HS-27A (cell line): Measurements from ENCODE around the gene C1orf21.
"Not testable (repeated sequence)": the region's sequence is repeated elsewhere in the genome, so short reads cannot be mapped to it uniquely, and the experiment has no call there.

ENCODE experiments used
- DNase-seq: peaks from one replicate; pipeline ENCODE4 v3.0.0-alpha.2; 2012; ENCODE audit warnings: low read depth, missing footprints

The C1orf21 gene, protein sequence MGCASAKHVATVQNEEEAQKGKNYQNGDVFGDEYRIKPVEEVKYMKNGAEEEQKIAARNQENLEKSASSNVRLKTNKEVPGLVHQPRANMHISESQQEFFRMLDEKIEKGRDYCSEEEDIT

DNA sequence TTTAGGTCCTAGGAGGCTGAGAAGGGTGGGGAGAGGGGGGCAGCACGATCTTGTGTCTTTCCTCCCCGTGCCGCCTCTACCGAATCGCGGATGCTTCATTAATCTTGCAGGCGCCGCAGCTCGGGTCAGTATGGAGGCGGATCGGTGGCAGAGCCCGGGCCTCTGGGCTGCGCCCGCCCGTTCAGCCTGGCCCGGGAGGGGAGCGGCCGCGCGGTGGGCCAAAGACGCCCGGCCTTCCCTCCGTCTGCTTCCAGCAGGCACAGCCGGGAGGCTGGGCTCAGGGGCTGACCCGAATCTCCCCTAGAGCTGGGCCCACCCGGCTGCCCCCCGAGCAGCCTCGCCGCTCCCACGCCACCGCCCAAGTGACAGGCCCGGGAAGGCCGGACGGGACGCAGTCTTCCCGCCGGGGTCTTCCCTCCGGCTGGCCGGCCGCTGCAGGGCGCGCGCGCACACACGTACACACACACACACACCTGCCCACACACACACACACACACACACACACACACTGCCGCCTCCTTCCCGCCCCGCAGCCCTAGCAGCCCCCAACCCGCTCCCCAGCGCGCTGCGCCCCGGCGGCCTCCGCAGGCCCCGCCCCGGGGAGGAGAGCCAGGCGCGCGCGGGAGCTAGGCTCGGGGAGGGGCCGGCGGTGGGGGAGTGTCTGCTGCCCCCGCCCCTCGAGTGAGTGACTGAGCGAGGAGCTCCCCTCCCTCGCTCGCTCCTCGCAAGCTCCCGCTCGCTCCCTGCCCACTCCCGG, at the start of gene C1orf21:
C1orf21 (plus strand) TSS at position 718 of the 757 bp plus-strand sequence. CDS start 90,481 bp downstream, outside the sequence.
- DNase-seq: no peak

- DNase-seq: not testable (repeated sequence)
Measured at GRCh38 chr1:184337865-184338264, 49.0 kb upstream of the C1orf21 start.

DNA sequence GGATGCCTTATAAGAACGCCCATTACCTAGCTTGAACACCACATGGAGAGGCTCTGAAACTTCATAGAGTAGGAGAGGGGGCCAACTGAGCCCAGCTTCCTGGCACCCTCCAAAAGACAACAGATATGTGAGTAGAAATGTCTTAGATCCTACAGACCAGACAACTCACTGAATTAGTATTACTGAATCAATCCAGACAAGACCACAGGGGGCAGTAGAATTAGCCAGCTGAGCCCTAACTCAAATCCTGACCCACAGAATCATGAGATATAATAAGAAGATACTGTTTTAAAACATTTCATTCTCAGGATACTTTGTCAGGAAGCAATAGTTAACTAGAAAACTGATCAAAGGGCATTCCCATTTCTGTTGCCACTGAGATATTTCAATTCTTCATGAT, 45.8 kb upstream of the C1orf21 start:
- no peak for DNase-seq

- no peak for DNase-seq
Measured at GRCh38 chr1:184350573-184350972, 36.3 kb upstream of the C1orf21 start.

DNA sequence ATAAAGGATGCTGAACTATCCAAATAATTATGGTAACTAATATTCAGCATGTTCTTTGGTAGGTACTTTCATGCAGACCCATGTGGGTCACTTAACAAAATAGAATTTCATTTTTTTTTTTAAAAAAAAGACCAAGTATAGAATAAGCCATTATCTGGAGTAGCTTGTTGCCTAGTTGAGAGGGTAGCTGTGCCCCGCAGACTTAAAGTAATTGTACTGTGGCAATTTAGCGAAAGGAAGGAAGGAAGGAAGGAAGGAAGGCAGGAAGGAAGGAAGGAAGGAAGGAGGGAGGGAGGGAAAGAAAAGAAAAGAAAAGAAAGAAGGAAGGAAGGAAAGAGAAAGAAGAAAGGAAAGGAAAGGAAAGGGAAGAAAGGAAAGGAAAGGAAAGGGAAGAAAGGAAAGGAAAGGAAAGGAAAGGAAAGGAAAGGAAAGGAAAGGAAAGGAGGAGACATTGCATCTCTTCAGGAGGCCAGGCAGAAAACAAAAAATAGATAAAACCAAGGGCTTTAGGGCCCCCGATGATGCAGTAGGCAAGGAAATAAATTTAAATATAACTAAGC, 35.3 kb upstream of the C1orf21 start:
- no peak for DNase-seq

DNA sequence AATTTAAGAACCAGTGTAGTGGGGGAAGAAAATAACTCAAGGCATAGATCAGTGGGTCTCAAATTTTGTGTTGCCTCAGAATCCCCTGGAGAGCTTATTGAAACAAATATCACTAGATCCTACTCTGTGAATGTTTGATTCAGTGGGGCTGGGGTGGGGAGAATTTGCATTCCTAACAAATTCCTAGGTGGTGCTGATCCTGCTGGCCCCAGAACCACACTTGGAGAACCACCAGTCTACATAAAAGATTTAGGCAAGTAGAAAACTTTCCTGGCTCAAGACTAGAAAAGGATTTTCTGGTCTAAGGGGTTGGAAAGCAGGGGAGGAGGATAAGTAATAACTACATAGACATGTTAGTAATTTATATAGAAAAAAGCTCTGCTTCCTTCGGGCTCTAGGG, 34.1 kb upstream of the C1orf21 start:
- no peak for DNase-seq

GRCh38 chr1:184354719-184355118, 32.1 kb upstream of the C1orf21 start:
- DNase-seq: no peak

GRCh38 chr1:184356891-184357290, 29.9 kb upstream of the C1orf21 start:
- DNase-seq: no peak

- DNase-seq: no peak
Measured at GRCh38 chr1:184358256-184358655, 28.6 kb upstream of the C1orf21 start.

DNA sequence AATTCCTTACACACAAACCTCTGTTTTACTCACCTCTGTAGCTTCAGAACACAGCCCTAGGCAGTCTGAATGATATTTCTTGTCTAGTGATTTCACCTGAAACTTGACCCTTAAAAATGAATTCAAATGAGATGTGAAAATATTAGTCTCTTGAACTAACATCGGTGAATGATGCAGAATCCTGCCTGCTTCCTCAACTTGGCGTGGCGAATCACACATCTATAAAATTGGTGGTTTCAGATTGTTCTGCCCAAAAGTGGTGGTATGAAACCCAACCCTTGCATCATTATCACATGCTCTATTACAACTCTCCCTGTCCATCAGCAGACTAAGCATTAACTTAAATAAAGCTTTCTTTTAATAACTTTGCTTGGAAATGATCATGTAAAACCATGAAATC, 26.9 kb upstream of the C1orf21 start:
- no peak for DNase-seq

GRCh38 chr1:184362876-184363275, 24.0 kb upstream of the C1orf21 start:
- no peak for DNase-seq

DNA sequence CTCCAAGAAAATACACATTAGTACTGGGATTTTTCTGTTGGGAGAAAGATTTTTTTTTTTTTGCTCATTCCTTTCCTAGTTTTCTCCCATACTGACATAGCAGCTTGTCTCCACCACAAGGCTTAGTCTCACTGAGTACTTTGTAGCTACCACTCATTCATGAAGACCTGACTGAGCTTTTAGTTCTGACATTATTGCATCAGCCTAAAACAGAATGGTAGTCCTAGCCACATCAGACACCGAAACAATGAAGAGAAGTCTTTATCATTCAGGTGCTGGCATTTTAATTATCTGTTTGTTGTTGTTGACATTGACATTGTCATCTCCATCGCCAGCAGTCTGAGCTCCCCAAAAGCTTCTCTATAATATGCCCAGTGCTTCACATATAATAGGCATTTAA, 21.1 kb upstream of the C1orf21 start:
- DNase-seq: no peak

DNA sequence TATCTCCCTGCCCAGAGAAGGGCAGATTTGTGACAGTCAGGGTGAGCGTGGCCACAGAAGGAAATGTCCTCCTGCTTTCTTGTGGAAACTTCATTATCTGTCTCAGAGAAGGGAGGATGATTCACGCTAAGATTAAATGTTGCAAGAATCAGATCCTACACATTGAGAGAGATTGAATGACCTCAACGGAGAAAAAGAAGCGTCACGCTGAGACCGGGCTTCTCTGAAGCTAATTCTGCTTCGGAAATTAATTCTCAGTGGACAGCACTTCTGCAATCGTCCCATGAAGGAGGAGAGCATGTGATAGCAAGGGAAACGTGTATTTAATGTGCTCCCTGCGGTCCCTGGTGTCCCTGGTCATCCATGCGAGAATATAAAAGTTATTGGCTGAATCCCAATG, 19.8 kb upstream of the C1orf21 start:
- no peak for DNase-seq

DNA sequence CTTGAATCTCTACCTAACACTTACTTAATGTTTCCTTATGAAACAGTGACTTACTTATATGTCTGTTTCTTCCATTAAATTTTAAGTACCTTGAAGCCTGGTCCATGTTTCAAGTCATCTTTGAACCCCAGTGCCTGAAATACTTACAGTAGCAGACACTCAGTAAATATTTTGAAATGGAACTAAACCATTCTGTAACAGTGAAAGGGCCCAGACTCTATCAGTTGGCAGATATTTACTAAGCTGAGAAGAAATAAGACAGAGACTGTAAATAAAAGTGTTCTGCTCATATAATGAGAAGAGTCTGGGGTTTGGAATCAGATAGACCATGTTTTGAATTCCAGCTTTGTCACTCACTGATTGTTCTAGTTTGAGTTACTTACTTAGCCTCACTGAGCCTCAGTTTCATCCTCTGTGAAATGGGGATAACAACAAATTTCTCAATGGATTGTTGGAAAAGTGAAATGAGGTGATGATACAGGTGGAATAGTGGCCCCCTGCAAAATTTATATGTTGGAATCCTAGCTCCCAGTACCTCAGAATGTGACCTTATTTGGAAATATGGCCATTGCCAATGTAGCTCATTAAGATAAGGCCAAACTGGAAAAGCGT, 19.3 kb upstream of the C1orf21 start:
- DNase-seq: no peak

DNA sequence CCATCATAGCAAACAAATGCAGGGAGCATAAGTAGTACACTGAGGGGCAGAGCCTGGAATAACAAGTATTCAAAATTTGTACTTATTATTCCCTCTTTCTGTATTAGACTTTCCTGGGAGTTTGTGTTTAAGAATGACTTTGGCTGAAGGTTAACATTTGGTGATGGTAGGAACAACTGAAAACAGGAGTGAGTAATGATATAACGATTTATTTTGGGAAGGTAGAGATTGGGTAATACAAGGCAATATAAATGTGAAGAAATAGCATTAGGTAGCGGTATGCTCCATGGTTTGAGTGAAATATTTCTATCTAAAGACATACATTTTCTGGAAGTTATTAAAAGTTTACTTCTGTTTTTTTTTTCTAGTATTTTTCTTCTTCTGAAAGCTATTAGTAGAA, 18.5 kb upstream of the C1orf21 start:
- DNase-seq: no peak

- no peak for DNase-seq
Measured at GRCh38 chr1:184370850-184371249, 16.0 kb upstream of the C1orf21 start.

GRCh38 chr1:184373155-184373554, 13.7 kb upstream of the C1orf21 start:
- DNase-seq: no peak

DNA sequence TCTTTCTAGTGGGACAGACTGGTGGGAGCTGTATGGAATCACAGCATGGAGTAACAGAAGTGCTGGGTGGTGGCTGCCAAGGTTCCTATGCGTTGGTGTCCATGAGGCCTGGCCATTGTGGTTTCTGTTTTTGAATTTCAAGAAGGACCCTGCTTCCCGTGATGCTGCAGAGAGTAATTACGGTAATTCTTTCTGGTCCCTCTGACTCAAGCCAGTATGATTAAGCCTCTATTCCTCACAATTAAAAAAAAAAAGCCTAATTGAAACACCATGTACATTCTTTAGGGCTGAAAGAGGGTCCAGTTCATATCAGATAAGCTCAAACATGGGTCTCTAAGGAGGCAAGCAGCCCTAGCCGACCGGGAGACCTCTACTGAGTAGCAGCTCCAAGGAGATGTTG, 10.5 kb upstream of the C1orf21 start:
- DNase-seq: no peak

- no peak for DNase-seq
Measured at GRCh38 chr1:184379111-184379752, 7.6 kb upstream of the C1orf21 start.

DNA sequence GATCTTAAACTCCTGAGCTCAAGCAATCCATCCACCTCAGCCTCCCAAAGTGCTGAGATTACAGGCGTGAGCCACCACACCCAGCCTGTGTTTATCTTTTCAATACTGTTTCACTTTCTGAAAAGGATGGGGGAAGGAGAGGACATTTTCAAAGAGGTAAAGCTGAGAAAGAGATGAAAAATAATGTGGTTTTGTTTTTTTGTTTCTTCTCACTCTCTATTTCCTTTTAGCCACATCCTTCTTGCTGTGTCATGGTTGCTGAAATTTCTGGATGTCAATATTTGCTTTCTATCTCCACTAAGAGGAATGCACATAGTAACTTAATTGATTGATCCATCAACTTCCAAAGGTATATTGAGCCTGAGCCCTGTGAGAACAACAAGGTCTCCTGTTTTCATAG, 6.4 kb upstream of the C1orf21 start:
- DNase-seq: no peak

GRCh38 chr1:184383772-184384323, 3.0 kb upstream of the C1orf21 start:
- DNase-seq: no peak

GRCh38 chr1:184385865-184386311, 941 bp upstream of the C1orf21 start:
- DNase-seq: no peak
